Measurements from ENCODE around the gene TRAPPC11.

Gene TRAPPC11

DNA sequence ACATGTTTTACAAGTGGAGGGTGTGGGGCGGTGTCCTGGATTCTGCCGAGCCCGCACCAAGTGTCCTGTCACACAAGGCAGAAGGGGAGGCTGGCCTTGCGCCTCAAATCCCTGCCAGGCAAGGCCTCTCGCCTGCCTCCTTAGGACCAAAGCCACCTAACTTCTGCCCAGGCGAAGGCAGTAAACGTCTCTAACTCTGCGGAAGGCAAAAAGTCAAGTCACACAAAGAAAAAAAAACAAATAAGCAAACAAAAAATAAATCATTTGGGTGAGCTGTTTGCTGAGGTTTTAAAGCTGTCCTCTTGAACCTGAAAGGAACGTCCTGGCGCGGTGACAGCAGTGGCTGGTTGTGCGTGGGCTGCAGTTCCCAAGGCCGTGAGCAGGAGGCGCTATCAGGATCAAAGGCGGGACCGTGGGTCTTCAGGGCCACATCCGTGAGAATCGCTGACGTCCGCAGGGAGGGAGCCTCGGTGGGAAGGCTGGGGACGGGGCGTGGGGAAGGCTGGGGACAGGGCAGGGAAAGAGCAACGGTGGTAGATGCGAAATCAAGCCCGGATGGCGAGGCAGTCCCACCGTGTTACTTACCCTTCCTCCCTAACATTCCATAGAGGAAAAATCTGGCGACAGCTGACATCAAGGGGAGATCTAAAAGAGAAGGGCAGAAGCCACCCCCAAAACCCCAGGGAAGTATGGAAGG lies 99.1 kb downstream of the TRAPPC11 start:
- Histone ChIP-seq H3K27ac (ENCODE audit: low read depth, low read length) (no peak overlapping the region), H3K9ac (ENCODE audit: low read length) (no peak overlapping the region), H3K9me3 (ENCODE audit: insufficient read depth, low read length) (no peaks in the 10 kb centered on the region), H3K27me3 (ENCODE audit: low read length) (no peaks in the 10 kb centered on the region), H3K9me2 (replicated peaks; ENCODE audit: insufficient read depth, low read length) (no peaks in the 10 kb centered on the region), H4K20me1 (ENCODE audit: low read depth, low read length) (no peaks in the 10 kb centered on the region), H3K4me2 (ENCODE audit: low read depth, low read length, poor library complexity, severe bottlenecking) (no peak overlapping the region), H3F3A (ENCODE audit: insufficient read depth) (no peaks in the 10 kb centered on the region), H2AFZ (ENCODE audit: low read depth, low read length, severe bottlenecking) (no peak overlapping the region), H3K79me2 (ENCODE audit: insufficient read depth, low read length) (no peaks in the 10 kb centered on the region), H3K4me3 (ENCODE audit: insufficient read depth, low read length, poor library complexity, severe bottlenecking) (no peak overlapping the region), H3K36me3 (ENCODE audit: low read length) (no peaks in the 10 kb centered on the region)
- TF ChIP-seq EZH2phosphoT487 (conservative IDR thresholded peaks at IDR 0.05; ENCODE audit: low read length) = no peak
- TF ChIP-seq, protein P1, sequence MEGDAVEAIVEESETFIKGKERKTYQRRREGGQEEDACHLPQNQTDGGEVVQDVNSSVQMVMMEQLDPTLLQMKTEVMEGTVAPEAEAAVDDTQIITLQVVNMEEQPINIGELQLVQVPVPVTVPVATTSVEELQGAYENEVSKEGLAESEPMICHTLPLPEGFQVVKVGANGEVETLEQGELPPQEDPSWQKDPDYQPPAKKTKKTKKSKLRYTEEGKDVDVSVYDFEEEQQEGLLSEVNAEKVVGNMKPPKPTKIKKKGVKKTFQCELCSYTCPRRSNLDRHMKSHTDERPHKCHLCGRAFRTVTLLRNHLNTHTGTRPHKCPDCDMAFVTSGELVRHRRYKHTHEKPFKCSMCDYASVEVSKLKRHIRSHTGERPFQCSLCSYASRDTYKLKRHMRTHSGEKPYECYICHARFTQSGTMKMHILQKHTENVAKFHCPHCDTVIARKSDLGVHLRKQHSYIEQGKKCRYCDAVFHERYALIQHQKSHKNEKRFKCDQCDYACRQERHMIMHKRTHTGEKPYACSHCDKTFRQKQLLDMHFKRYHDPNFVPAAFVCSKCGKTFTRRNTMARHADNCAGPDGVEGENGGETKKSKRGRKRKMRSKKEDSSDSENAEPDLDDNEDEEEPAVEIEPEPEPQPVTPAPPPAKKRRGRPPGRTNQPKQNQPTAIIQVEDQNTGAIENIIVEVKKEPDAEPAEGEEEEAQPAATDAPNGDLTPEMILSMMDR (IDR thresholded peaks at IDR 0.05; ENCODE audit: insufficient read depth, low read length, poor library complexity, severe bottlenecking) = no peak

GRCh38 chr4:183758758-183759447 lies 99.8 kb downstream of the TRAPPC11 start:
- H4K20me1 ChIP-seq (ENCODE audit: low read depth, low read length) = no peaks in the 10 kb centered on the region
- H3K36me3 ChIP-seq (ENCODE audit: low read length) = no peaks in the 10 kb centered on the region
- TF ChIP-seq, protein P1 (IDR thresholded peaks at IDR 0.05; ENCODE audit: insufficient read depth, low read length, poor library complexity, severe bottlenecking) = no peak
- no peak for TF ChIP-seq EZH2phosphoT487 (conservative IDR thresholded peaks at IDR 0.05; ENCODE audit: low read length)
- no peaks in the 10 kb centered on the region for H3F3A ChIP-seq (ENCODE audit: insufficient read depth)
- H3K4me3 ChIP-seq (ENCODE audit: insufficient read depth, low read length, poor library complexity, severe bottlenecking) = no peak overlapping the region
- no peak overlapping the region for H2AFZ ChIP-seq (ENCODE audit: low read depth, low read length, severe bottlenecking)
- no peaks in the 10 kb centered on the region for H3K79me2 ChIP-seq (ENCODE audit: insufficient read depth, low read length)
- no peak overlapping the region for H3K9ac ChIP-seq (ENCODE audit: low read length)
- no peaks in the 10 kb centered on the region for H3K9me2 ChIP-seq (replicated peaks; ENCODE audit: insufficient read depth, low read length)
- H3K4me2 ChIP-seq (ENCODE audit: low read depth, low read length, poor library complexity, severe bottlenecking) = no peak overlapping the region
- no peaks in the 10 kb centered on the region for H3K9me3 ChIP-seq (ENCODE audit: insufficient read depth, low read length)
- no peaks in the 10 kb centered on the region for H3K27me3 ChIP-seq (ENCODE audit: low read length)
- H3K27ac ChIP-seq (ENCODE audit: low read depth, low read length) = no peak overlapping the region

GRCh38 chr4:183760326-183760725 lies 101.2 kb downstream of the TRAPPC11 start:
- no peak overlapping the region for H3K27ac ChIP-seq (ENCODE audit: low read depth, low read length)
- no peak overlapping the region for H3K9ac ChIP-seq (ENCODE audit: low read length)
- H3F3A ChIP-seq (ENCODE audit: insufficient read depth) = no peaks in the 10 kb centered on the region
- H3K9me3 ChIP-seq (ENCODE audit: insufficient read depth, low read length) = no peaks in the 10 kb centered on the region
- H3K27me3 ChIP-seq (ENCODE audit: low read length) = no peaks in the 10 kb centered on the region
- TF ChIP-seq EZH2phosphoT487 (conservative IDR thresholded peaks at IDR 0.05; ENCODE audit: low read length) = no peak
- TF ChIP-seq, protein P1 (IDR thresholded peaks at IDR 0.05; ENCODE audit: insufficient read depth, low read length, poor library complexity, severe bottlenecking) = no peak
- H4K20me1 ChIP-seq (ENCODE audit: low read depth, low read length) = no peaks in the 10 kb centered on the region
- H3K36me3 ChIP-seq (ENCODE audit: low read length) = no peaks in the 10 kb centered on the region
- H3K4me3 ChIP-seq (ENCODE audit: insufficient read depth, low read length, poor library complexity, severe bottlenecking) = no peak overlapping the region
- H3K4me2 ChIP-seq (ENCODE audit: low read depth, low read length, poor library complexity, severe bottlenecking) = no peak overlapping the region
- no peaks in the 10 kb centered on the region for H3K79me2 ChIP-seq (ENCODE audit: insufficient read depth, low read length)
- H2AFZ ChIP-seq (ENCODE audit: low read depth, low read length, severe bottlenecking) = no peak overlapping the region
- no peaks in the 10 kb centered on the region for H3K9me2 ChIP-seq (replicated peaks; ENCODE audit: insufficient read depth, low read length)

All from SU-DHL-6 (cell line).